ENCODE measurements around the gene CYTH1. TPM values are rescaled to one million over a fixed set of nuclear protein-coding genes. Genes with fewer than 3 reads are reported as not detected.

The CYTH1 gene
- total RNA-seq, 1 experiment from 2014 or later = 34.3 TPM

- no peaks in the 10 kb centered on the region for H3K9me3 ChIP-seq (ENCODE audit: control insufficient read depth in 1 of 2, insufficient read depth in 1 of 2, low read depth in 1 of 2, low read length in 2 of 2)
- H3K9me2 ChIP-seq (ENCODE audit: insufficient read depth) = no peaks in the 10 kb centered on the region
- intact Hi-C loops (cut with micrococcal nuclease) = loop anchor here (5.0 kb wide), 1 partner anchor 348 kb away; no protein-coding TSS in a partner anchor
- POLR2A ChIA-PET = no interaction called here
- H3K4me1 ChIP-seq (ENCODE audit: control insufficient read depth in 1 of 2, insufficient read depth in 2 of 2, low read length in 2 of 2) = 0 out of 4 replicates have a peak, but pooled peaks cover 0 to 3% of the 10 kb centered on the region in 2 experiments
- H3K4me3 ChIP-seq (replicated peaks in 1 of 2; ENCODE audit: low read depth in 1 of 2, low read length in 2 of 2) = no peak overlapping the region
- CTCF ChIA-PET = no interaction called here
- H4K20me1 ChIP-seq (ENCODE audit: insufficient read depth) = peaks cover 16% of the 10 kb centered on the region; the same call in 1 of the 2 replicates
- H3K4me2 ChIP-seq (ENCODE audit: low read length) = no peak overlapping the region
- H3K79me2 ChIP-seq (ENCODE audit: insufficient read depth, low read length) = peaks cover 16% of the 10 kb centered on the region; the same call in 1 of the 2 replicates
- H3K27me3 ChIP-seq (ENCODE audit: insufficient read depth, low read length) = no peaks in the 10 kb centered on the region
- no peak overlapping the region for H2AFZ ChIP-seq (ENCODE audit: low read depth, low read length, poor library complexity, severe bottlenecking)
- TF ChIP-seq CEBPB (IDR thresholded peaks at IDR 0.05; ENCODE audit: low read depth) = no peak
- no peak for TF ChIP-seq YY1 (IDR thresholded peaks at IDR 0.05; ENCODE audit: extremely low read depth, insufficient replicate concordance, low read depth, low read length)
- TF ChIP-seq REST (IDR thresholded peaks at IDR 0.05; ENCODE audit: low read depth) = no peak
- ATAC-seq = no peak
- H3K9ac ChIP-seq (ENCODE audit: low read length) = no peak overlapping the region
- DNase-seq (ENCODE audit: low read depth, low spot score) = no peak
- peaks cover 43 to 58% of the 10 kb centered on the region in 2 experiments for H3K36me3 ChIP-seq (ENCODE audit: control insufficient read depth in 1 of 2, insufficient read depth in 2 of 2, low read length in 2 of 2)
- no TSS peak for BruUV-seq (replicated peaks)
- RAD21 ChIA-PET (ENCODE audit: low non-redundant PET in 1 of 2, low total read pairs in 2 of 2, uncharacterized antibody in 2 of 2, unreplicated experiment in 2 of 2) = no interaction called here
- H3K27ac ChIP-seq (ENCODE audit: low read depth, low read length) = no peak overlapping the region
Observed at GRCh38 chr17:78794864-78795640, 13.0 kb upstream of the CYTH1 start.

GRCh38 chr17:78794399-78794798 is 12.3 kb upstream of the CYTH1 start:
- no peaks in the 10 kb centered on the region for H3K27me3 ChIP-seq (ENCODE audit: insufficient read depth, low read length)
- peaks cover 12% of the 10 kb centered on the region; the same call in 1 of the 2 replicates for H3K79me2 ChIP-seq (ENCODE audit: insufficient read depth, low read length)
- no peak overlapping the region for H2AFZ ChIP-seq (ENCODE audit: low read depth, low read length, poor library complexity, severe bottlenecking)
- H3K4me2 ChIP-seq (ENCODE audit: low read length) = no peak overlapping the region
- H3K4me3 ChIP-seq (replicated peaks in 1 of 2; ENCODE audit: low read depth in 1 of 2, low read length in 2 of 2) = no peak overlapping the region
- no peak overlapping the region for H3K27ac ChIP-seq (ENCODE audit: low read depth, low read length)
- H3K9ac ChIP-seq (ENCODE audit: low read length) = no peak overlapping the region
- DNase-seq (ENCODE audit: low read depth, low spot score) = no peak
- peaks cover 39 to 51% of the 10 kb centered on the region in 2 experiments for H3K36me3 ChIP-seq (ENCODE audit: control insufficient read depth in 1 of 2, insufficient read depth in 2 of 2, low read length in 2 of 2)
- no peaks in the 10 kb centered on the region for H3K9me2 ChIP-seq (ENCODE audit: insufficient read depth)
- no peaks in the 10 kb centered on the region for H3K9me3 ChIP-seq (ENCODE audit: control insufficient read depth in 1 of 2, insufficient read depth in 1 of 2, low read depth in 1 of 2, low read length in 2 of 2)
- no peak for ATAC-seq
- no TSS peak for BruUV-seq (replicated peaks)
- POLR2A ChIA-PET = no interaction called here
- H4K20me1 ChIP-seq (ENCODE audit: insufficient read depth) = peaks cover 14% of the 10 kb centered on the region; the same call in 1 of the 2 replicates
- intact Hi-C loops (cut with micrococcal nuclease) = no loop called here
- 0 out of 4 replicates have a peak, but pooled peaks cover 0 to 3% of the 10 kb centered on the region in 2 experiments for H3K4me1 ChIP-seq (ENCODE audit: control insufficient read depth in 1 of 2, insufficient read depth in 2 of 2, low read length in 2 of 2)
- CTCF ChIA-PET = no interaction called here
- RAD21 ChIA-PET (ENCODE audit: low non-redundant PET in 1 of 2, low total read pairs in 2 of 2, uncharacterized antibody in 2 of 2, unreplicated experiment in 2 of 2) = no interaction called here
- TF ChIP-seq ZBTB33 (IDR thresholded peaks at IDR 0.05; ENCODE audit: extremely low read depth, insufficient replicate concordance, low read length) = no peak
- no peak for TF ChIP-seq ZNF274 (IDR thresholded peaks at IDR 0.05; ENCODE audit: low read depth, low read length)
- no peak for TF ChIP-seq REST (IDR thresholded peaks at IDR 0.05; ENCODE audit: low read depth)

All from HCT116 (cell line).